ENCODE data around the gene PTDSS2. TPM values are rescaled to one million over a fixed set of nuclear protein-coding genes. Genes with fewer than 3 reads are reported as not detected.
A peak's percentile ranks its signal among the peaks of the same experiment; 100 is the strongest.
"Not testable (repeated sequence)": the region's sequence is repeated elsewhere in the genome, so short reads cannot be mapped to it uniquely, and the experiment has no call there.

The PTDSS2 gene
- total and polyA plus RNA-seq, 2 donors from 2014 or later: 28.5 to 37.7 TPM

DNA sequence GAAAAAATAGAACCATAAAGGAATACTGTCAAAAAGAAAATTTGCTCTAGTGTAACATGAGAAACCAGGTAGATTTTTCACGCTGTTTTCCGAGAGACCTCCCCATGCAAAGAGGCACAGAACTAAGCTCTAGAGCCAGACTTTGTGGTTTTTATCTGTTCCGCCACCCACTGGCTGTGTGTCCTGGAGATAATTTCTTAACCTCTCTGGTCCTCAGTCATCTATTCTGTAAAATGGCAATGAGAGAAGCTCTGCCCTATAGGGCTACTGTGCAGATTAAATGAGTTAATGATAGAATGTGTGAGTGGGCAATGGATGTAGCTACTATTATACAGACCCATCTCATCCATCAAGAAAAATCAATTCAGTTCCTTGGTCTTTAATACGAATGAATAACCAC lies 25.8 kb upstream of the PTDSS2 start:
- Histone ChIP-seq H3K9ac (ENCODE audit: low read length in 3 of 3) (no peak overlapping the region), H3K36me3 (ENCODE audit: control insufficient read depth in 2 of 3, insufficient read depth in 3 of 3, low read length in 3 of 3) (no peaks in the 10 kb centered on the region), H3K4me3 (ENCODE audit: low read length in 3 of 3) (no peak overlapping the region), H3K27me3 (ENCODE audit: control insufficient read depth, insufficient read depth, low read length) (no peaks in the 10 kb centered on the region), H3K27ac (ENCODE audit: low read depth in 2 of 2, low read length in 2 of 2) (no peak overlapping the region), H3K9me3 (ENCODE audit: control insufficient read depth in 2 of 3, insufficient read depth in 1 of 3, low read length in 3 of 3) (no peaks in the 10 kb centered on the region), H3K4me1 (ENCODE audit: control insufficient read depth in 2 of 3, insufficient read depth in 2 of 3, low read depth in 1 of 3, low read length in 3 of 3) (no peaks in the 10 kb centered on the region)
- no peak for TF ChIP-seq CTCF (IDR thresholded peaks at IDR 0.05; ENCODE audit: borderline replicate concordance, extremely low read depth, insufficient read depth)
- DNase-seq (peak in 1 of 5 donors; percentile 1), FAIRE-seq (no peak)
- intact Hi-C loops (cut with DNase I): no loop called here

GRCh38 chr11:424766-425165 lies 25.3 kb upstream of the PTDSS2 start:
- H3K4me3 ChIP-seq (ENCODE audit: low read length in 3 of 3); H3K36me3 ChIP-seq (ENCODE audit: control insufficient read depth in 2 of 3, insufficient read depth in 3 of 3, low read length in 3 of 3); H3K9me3 ChIP-seq (ENCODE audit: control insufficient read depth in 2 of 3, insufficient read depth in 1 of 3, low read length in 3 of 3); intact Hi-C loops (cut with DNase I); H3K27me3 ChIP-seq (ENCODE audit: control insufficient read depth, insufficient read depth, low read length); H3K4me1 ChIP-seq (ENCODE audit: control insufficient read depth in 2 of 3, insufficient read depth in 2 of 3, low read depth in 1 of 3, low read length in 3 of 3); FAIRE-seq; H3K27ac ChIP-seq (ENCODE audit: low read depth in 2 of 2, low read length in 2 of 2); H3K9ac ChIP-seq (ENCODE audit: low read length in 3 of 3): not testable (repeated sequence)
- DNase-seq: peak in 1 of 5 donors; percentile 26

DNA sequence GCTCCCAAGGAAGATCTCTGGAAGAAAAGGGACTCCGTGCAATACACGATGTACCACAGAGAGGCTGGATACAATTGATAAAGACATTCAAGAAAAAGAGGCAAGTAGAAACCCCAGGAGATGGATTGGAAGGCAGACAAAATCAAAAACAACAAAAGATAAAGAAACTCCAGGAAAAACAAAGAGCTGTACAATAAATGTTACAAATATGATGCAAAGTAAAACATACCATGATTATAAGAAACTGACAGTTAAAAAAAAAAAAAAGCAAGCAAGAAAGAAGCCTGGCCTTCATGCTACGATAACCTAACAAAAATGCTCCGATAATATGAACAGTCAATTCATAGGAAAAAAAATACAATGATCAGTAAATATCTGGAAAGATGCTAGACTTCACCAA lies 24.8 kb upstream of the PTDSS2 start:
- Histone ChIP-seq H3K27ac (ENCODE audit: low read depth in 2 of 2, low read length in 2 of 2) (no peak overlapping the region), H3K4me1 (ENCODE audit: control insufficient read depth in 2 of 3, insufficient read depth in 2 of 3, low read depth in 1 of 3, low read length in 3 of 3) (no peaks in the 10 kb centered on the region), H3K9me3 (ENCODE audit: control insufficient read depth in 2 of 3, insufficient read depth in 1 of 3, low read length in 3 of 3) (no peaks in the 10 kb centered on the region), H3K9ac (ENCODE audit: low read length in 3 of 3) (no peak overlapping the region), H3K36me3 (ENCODE audit: control insufficient read depth in 2 of 3, insufficient read depth in 3 of 3, low read length in 3 of 3) (no peaks in the 10 kb centered on the region), H3K4me3 (ENCODE audit: low read length in 3 of 3) (no peak overlapping the region), H3K27me3 (ENCODE audit: control insufficient read depth, insufficient read depth, low read length) (no peaks in the 10 kb centered on the region)
- DNase-seq (no peak), FAIRE-seq (no peak)
- intact Hi-C loops (cut with DNase I): no loop called here
- no peak for TF ChIP-seq CTCF (IDR thresholded peaks at IDR 0.05; ENCODE audit: borderline replicate concordance, extremely low read depth, insufficient read depth)

DNA sequence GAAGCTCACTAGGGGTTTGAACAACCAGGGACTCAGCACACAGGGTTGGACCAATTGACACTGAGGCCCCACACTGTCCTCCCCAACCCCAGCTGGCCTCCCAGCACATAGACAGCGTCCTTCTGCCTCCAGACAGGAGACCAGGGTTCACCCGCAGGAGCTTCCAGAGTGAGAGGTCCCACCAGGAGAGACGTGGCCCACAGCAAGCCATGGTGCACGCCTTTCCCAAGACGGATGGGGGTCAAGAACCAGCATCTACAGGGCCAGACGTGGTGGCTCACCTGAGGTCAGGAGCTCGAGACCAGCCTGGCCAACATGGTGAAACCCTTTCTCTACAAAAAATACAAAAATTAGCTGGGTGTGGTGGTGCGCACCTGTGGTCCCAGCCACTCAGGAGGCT lies 23.2 kb upstream of the PTDSS2 start:
- DNase-seq (peak in 2 of 5 donors; percentile 18 to 49), FAIRE-seq (no peak)
- intact Hi-C loops (cut with DNase I): no loop called here
- Histone ChIP-seq H3K9me3 (ENCODE audit: control insufficient read depth in 2 of 3, insufficient read depth in 1 of 3, low read length in 3 of 3) (no peaks in the 10 kb centered on the region), H3K27me3 (ENCODE audit: control insufficient read depth, insufficient read depth, low read length) (no peaks in the 10 kb centered on the region), H3K4me1 (ENCODE audit: control insufficient read depth in 2 of 3, insufficient read depth in 2 of 3, low read depth in 1 of 3, low read length in 3 of 3) (no peaks in the 10 kb centered on the region), H3K27ac (ENCODE audit: low read depth in 2 of 2, low read length in 2 of 2) (no peak overlapping the region), H3K9ac (ENCODE audit: low read length in 3 of 3) (no peak overlapping the region), H3K4me3 (ENCODE audit: low read length in 3 of 3) (no peak overlapping the region), H3K36me3 (ENCODE audit: control insufficient read depth in 2 of 3, insufficient read depth in 3 of 3, low read length in 3 of 3) (no peaks in the 10 kb centered on the region)
- no peak for TF ChIP-seq CTCF (IDR thresholded peaks at IDR 0.05; ENCODE audit: borderline replicate concordance, extremely low read depth, insufficient read depth)
